Stimulated activated CD8-positive, alpha-beta memory T cell treated with anti-CD3 and anti-CD28 coated beads, Interleukin-15, amount 100 ng/mL, for 24 hours (primary cell): ENCODE results near the gene JAG1.
"Not testable (repeated sequence)": the region's sequence is repeated elsewhere in the genome, so short reads cannot be mapped to it uniquely, and the experiment has no call there.

Experiments used
- DNase-seq: peaks from one replicate; pipeline ENCODE4 v3.0.0-alpha.2; 2020; ENCODE audit warnings: low read depth

The JAG1 gene

GRCh38 chr20:10609276-10609675 is 64.5 kb downstream of the JAG1 start:
- no peak for DNase-seq

DNA sequence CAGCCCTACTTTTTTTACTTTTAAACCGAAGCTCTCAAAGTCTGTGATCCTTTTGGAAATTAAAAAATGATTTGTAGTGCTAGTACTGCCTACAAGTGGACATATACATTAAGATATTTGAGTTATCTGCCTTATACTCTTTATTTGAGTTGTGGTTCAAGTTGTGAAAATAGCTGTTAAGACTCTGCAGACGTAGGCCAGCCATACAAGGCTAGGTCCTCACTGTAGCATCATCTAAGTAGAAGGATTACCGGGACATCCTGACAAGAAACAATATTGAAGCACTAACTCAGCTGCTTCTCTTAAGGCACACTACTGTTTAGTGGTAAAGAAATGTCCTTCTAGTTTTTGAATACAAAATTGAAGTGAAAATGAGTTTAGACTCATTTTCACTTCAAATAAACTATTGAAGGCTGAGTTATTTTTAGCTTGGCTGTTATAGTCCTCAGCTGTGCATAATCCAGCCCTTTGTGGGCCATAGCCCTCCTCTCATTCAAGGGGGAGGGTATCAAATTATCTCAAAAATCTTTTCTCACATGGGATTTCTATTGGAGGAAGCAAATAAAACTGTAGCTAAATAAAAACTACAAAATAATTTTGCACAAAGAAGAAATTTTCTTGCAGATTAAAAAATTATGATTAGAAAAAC is 68.1 kb downstream of the JAG1 start:
- DNase-seq, result no peak

DNA sequence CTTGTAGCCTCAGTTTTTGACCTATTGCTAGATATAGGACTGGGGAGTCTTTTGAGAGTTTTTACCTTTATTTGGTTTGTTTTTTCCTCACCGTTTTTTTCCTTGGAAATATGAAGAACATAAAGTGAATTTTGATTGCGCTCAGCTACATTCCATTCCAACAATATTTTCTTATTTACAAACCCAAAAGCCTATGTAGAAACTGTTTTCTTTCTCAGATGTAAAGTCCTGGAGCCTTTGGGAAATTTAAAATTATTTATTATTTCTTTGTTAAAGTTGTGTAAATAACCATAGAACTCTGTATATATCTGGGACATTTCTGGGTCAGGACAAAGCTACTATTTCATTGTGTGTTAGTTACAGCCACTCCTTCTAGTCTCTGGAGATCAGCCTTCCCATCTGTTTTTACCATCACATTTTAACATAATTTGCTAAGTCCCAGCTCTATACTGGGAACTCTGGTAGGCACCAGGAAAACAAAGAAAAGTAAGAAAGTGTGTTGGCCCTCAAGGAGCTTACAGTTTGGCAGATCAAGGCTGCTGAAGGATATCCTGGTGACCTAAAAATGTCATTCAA is 68.8 kb downstream of the JAG1 start:
- DNase-seq, result no peak

DNA sequence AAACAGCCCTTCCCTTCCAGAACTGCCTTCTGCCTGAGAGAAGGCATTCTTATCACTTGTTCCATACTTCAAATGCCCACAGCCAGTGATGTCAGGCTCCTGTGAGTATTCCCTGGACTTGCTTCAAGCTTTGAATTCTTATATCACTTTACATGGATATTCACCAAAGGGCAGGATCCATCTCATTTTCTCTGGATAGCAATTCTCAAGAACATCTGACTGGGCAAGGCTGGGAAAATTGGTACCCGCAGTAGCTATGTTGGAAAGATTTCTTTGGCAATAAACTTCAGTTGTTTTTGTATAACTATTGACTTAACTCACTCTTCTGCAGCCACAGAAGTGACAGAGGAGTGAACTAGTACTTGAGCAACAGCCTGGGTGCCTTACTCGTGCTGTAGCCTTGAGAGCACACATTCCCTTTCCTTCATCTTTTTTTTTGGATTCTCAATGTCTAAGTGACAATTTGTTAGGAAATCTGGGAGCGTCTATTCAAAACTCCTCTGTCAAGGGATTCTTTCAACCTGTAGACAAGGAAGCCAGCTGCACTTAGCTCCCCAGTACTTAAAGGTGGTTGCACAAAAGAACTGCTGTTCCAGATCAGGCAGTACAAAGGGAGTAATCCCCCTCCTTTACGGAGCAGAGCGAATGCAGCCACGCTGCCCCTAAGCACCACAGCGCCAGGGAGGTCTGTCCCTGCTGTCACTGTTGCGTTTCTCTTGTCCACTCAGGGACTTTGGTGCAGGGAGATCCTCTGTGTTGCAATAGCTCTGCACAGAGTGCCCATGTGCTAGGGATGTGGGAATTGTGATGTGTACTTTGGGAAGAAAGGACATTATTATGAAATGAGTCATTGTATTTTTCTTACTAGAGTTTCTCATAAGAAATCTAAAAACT is 69.6 kb downstream of the JAG1 start:
- no peak for DNase-seq

DNA sequence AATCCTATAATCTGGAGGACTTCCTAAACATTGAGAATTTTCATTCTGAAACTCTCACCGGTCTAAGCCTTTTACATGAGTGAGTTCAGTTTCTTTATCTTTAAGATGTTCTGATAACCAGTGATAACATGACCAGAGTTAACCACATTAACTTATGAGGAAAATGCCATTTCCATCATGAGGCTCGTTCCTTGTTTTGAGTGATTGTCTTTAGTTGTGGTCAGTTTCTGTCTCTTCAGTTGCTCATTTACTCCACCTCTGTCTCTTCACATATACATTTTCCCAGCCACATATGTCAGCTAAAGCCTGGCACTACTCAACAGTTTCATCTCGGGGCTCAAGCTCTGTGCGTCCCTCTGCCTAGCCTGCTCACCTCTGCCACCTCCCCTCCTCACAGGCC is 70.4 kb downstream of the JAG1 start:
- no peak for DNase-seq

GRCh38 chr20:10602221-10602871 is 71.5 kb downstream of the JAG1 start:
- no peak for DNase-seq

DNA sequence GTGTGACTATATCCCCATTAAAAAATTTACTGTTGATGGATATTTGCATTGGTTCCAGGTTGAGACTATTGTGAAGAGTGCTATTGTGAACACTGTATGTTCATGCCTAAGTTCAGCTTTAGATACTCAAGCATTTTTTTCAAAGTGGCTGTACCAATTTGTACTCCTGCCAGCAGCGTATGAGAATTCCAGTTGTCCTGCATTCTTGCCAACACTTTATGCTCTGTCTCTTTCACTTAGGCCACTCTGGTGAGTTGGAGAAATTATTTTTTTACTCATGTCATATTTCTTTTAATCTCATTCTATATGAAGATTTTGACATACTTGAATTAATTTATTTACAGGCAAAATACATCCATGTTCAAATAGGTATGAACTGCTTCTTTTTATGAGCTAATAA is 76.2 kb downstream of the JAG1 start:
- DNase-seq, result no peak

- DNase-seq, result no peak
These were observed 77.1 kb downstream of the JAG1 start for GRCh38 chr20:10596710-10597121.

DNA sequence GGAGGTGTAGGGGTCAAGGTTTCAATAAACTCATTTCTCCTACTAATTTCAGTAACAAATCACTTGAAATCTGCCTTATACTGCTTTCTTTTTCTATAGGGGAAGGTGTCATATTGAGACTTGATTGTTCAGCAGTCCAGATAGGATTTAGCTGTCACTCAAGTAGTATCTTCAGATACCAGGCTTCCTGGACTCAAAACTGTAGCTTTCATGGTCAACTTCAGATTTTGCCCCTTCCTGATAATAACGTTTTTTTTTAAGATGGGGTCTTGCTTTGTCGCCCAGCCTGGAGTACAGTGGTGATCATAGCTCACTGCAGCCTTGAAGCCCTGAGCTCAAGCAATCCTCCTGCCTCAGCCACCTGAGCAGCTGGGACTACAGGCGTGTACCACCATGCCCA is 77.8 kb downstream of the JAG1 start:
- DNase-seq, result no peak

DNA sequence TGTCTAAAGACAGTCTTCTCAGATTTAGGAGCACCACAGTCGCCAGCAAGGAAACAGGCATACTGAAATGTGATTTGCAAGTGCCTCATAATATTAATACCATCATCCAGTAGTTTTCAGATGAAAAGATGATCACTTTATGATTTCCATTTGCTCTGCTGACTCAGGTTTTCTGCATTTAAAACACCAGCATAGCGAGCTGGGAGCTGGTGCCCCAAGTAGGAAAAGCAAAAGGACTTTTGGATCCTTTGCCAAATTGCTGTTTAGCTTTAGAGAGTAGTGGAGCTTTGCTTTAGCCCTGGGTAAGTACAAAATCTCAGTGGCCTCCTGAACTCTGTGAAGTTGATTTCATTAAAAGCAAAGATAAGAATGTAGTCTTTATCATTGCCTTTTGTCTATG is 78.5 kb downstream of the JAG1 start:
- DNase-seq, result no peak

DNA sequence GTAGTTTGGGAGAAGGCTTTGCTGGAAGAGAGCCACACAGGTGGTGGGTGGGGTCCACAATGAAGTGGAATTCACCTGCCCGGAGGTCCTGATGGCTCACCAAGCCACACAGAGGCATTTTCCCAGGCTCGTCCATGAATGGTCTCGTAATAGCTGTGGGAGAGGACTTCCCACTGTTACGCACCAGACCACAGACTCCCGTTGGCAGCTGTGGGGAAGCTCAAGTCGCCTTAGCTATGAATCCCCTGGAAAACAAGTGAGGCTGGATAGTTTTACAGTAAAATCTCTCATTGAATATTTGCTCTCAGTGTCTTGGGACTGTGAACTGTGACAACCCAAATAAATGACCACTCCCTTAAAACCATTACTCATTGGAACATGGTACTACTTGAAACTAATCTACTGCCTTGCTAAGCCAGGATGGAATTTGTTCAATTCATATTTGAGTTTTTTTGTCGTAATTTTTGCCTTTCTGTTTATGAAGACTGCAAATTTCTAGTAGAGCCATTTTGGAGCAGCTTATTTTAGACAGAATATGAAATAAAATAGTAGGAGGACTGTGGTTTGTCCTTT is 79.4 kb downstream of the JAG1 start:
- no peak for DNase-seq

GRCh38 chr20:10591946-10592521 is 81.8 kb downstream of the JAG1 start:
- DNase-seq, result no peak

DNA sequence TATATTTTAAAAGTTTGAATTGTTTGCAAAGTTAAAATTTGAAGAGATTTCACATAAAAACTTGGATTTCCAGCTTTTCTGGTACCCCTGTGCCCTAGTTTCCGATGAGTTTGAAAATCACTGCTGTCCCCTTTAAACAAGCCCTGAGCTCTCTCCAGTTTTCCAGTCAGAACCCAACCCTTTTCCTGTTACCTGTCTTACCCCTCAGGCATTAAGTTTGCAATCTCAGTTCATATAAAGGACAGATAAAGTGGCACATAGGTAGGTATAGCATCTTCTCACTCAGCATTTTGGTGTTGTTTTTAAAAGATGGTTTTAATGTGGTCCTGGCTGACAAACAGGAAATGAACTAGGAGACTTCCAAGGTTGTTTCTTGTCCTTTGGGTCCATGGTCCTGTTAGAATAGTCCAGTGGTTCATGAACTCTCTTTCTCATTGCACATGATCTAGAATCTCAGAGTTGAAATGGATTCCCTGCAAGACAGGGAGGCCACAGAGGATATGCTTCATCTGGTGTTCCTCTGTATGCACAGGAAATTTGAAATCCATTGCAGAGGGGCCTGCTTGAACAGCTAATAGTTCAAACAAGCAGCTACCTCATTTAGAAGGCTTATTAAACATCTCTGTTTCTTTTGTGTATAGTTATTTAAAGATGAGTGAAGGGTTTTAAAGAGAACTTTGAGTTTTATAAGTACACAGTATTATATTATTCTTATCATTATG is 82.7 kb downstream of the JAG1 start:
- no peak for DNase-seq

GRCh38 chr20:10590446-10590845 is 83.4 kb downstream of the JAG1 start:
- not testable (repeated sequence) for DNase-seq
